NK-92 treated with Interleukin-12 subunit alpha and Interleukin-12 subunit beta, amount 100 ng/mL, for 24 hours (cell line): ENCODE data around the gene SZRD1.
A peak's percentile ranks its signal among the peaks of the same experiment; 100 is the strongest.

Experiments used
- DNase-seq: peaks from one replicate; lab custom pipeline; 2025; lab: John Stamatoyannopoulos, UW

Gene SZRD1

GRCh38 chr1:16367968-16368890 lies 1.2 kb downstream of the SZRD1 start:
- DNase-seq = no peak

GRCh38 chr1:16369821-16370220 lies 2.8 kb downstream of the SZRD1 start:
- no peak for DNase-seq

GRCh38 chr1:16371725-16372124 lies 4.7 kb downstream of the SZRD1 start:
- DNase-seq = no peak

- DNase-seq = no peak
Observed at GRCh38 chr1:16372535-16373285, 5.7 kb downstream of the SZRD1 start.

- DNase-seq = no peak
Observed at GRCh38 chr1:16374266-16374665, 7.2 kb downstream of the SZRD1 start.

GRCh38 chr1:16375521-16376340 lies 8.7 kb downstream of the SZRD1 start:
- DNase-seq = no peak

GRCh38 chr1:16376971-16377370 lies 9.9 kb downstream of the SZRD1 start:
- no peak for DNase-seq

GRCh38 chr1:16378443-16378842 lies 11.4 kb downstream of the SZRD1 start:
- no peak for DNase-seq

- DNase-seq = no peak
Observed at GRCh38 chr1:16380868-16381267, 13.8 kb downstream of the SZRD1 start.

- no peak for DNase-seq
Observed at GRCh38 chr1:16383888-16384287, 16.8 kb downstream of the SZRD1 start.

- DNase-seq = no peak
Observed at GRCh38 chr1:16385659-16386453, 18.8 kb downstream of the SZRD1 start.

GRCh38 chr1:16386454-16387113 lies 19.5 kb downstream of the SZRD1 start:
- DNase-seq = no peak

GRCh38 chr1:16387201-16388188 lies 20.5 kb downstream of the SZRD1 start:
- DNase-seq = no peak

- peak; percentile 58 for DNase-seq
Observed at GRCh38 chr1:16391411-16391810, 24.4 kb downstream of the SZRD1 start.

GRCh38 chr1:16392740-16393569 lies 25.9 kb downstream of the SZRD1 start:
- no peak for DNase-seq

GRCh38 chr1:16393570-16394521 lies 26.8 kb downstream of the SZRD1 start:
- no peak for DNase-seq

- DNase-seq = no peak
Observed at GRCh38 chr1:16394977-16395376, 27.9 kb downstream of the SZRD1 start.

- no peak for DNase-seq
Observed at GRCh38 chr1:16396591-16396990, 29.5 kb downstream of the SZRD1 start.
